ENCODE data around the gene GIT1. TPM values are rescaled to one million over a fixed set of nuclear protein-coding genes. Genes with fewer than 3 reads are reported as not detected.

Gene GIT1
- total and polyA plus RNA-seq, 11 donors: 23.0 to 52.9 (median 31.4) TPM

GRCh38 chr17:29594519-29595090 lies 5.2 kb upstream of the GIT1 start:
- Histone ChIP-seq H3K27ac (no peak overlapping the region), H3K4me3 (peak overlapping the region in 4 of 12 donors; percentile 59 to 84 (median 72)), H3K4me1 (peaks cover 5 to 79% (median 52%) of the 10 kb centered on the region in 12 donors), H3K36me3 (no peaks in the 10 kb centered on the region), H3K27me3 (no peaks in the 10 kb centered on the region), H3K9me3 (no peaks in the 10 kb centered on the region)
- ATAC-seq: no peak
- DNase-seq: peak in 4 of 5 donors; percentile 8 to 25 (median 22)
- intact Hi-C loops (cut with DNase I): no loop called here
- no peak for TF ChIP-seq CTCF (IDR thresholded peaks at IDR 0.05)
- TF ChIP-seq POLR2A (IDR thresholded peaks at IDR 0.05): no peak
- WGBS, 4 donors: 92 to 94% (median 92%) methylated on average over 5 to 11 of the region's 11 CpGs

- ATAC-seq (no peak), DNase-seq (peak; percentile 23 to 63 (median 31))
- peak overlapping the region in 9 of 12 donors; percentile 17 to 56 (median 52) for H3K27ac ChIP-seq
- 7 to 11% (median 8%) methylated on average over 39 to 64 of the region's 64 CpGs for WGBS, 4 donors
- intact Hi-C loops (cut with DNase I): loop anchor here in 1 of 10 donors (2.0 kb wide), 1 partner anchor 21 kb away; no protein-coding TSS in a partner anchor
- H3K36me3 ChIP-seq: no peaks in the 10 kb centered on the region
- H3K9me3 ChIP-seq: no peaks in the 10 kb centered on the region
- peaks cover 5 to 80% (median 52%) of the 10 kb centered on the region in 12 donors for H3K4me1 ChIP-seq
- H3K4me3 ChIP-seq: peak overlapping the region; percentile 45 to 88 (median 68)
- H3K27me3 ChIP-seq: no peaks in the 10 kb centered on the region
- TF ChIP-seq POLR2A (IDR thresholded peaks at IDR 0.05) (no peak), CTCF (IDR thresholded peaks at IDR 0.05) (peak in 4 of 12 donors; percentile 12 to 38 (median 21))
Observed at GRCh38 chr17:29593591-29594518, 4.4 kb upstream of the GIT1 start.

- Histone ChIP-seq H3K36me3 (no peaks in the 10 kb centered on the region), H3K27me3 (no peaks in the 10 kb centered on the region), H3K4me1 (peaks cover 5 to 88% (median 56%) of the 10 kb centered on the region in 12 donors), H3K27ac (peak within 1 kb of the TSS; percentile 38 to 95 (median 88)), H3K4me3 (peak within 1 kb of the TSS; percentile 59 to 88 (median 68)), H3K9me3 (no peaks in the 10 kb centered on the region)
- DNase-seq (peak in 4 of 5 donors; percentile 65 to 81 (median 69)), ATAC-seq (peak in 2 of 4 donors; percentile 0 to 4)
- no peak for TF ChIP-seq CTCF (IDR thresholded peaks at IDR 0.05)
- intact Hi-C loops (cut with DNase I): loop anchor here in 1 of 10 donors (2.0 kb wide), 1 partner anchor 22 kb away; no protein-coding TSS in a partner anchor
- 1 to 3% (median 1%) methylated on average over 13 to 96 of the region's 96 CpGs for WGBS, 4 donors
Observed at GRCh38 chr17:29592850-29593551, 3.6 kb upstream of the GIT1 start, which contains the start of gene ANKRD13B. TSS of gene ANKRD13B (plus strand) at chr17:29593132. CDS start at chr17:29593622, 490 bp downstream.

Data from heart left ventricle (tissue), 16 donors.